CD4-positive, alpha-beta T cell treated with Interleukin-17A for 4 hours (primary cell): ENCODE results near the gene STX11.
A peak's percentile ranks its signal among the peaks of the same experiment; 100 is the strongest.
"Not testable (repeated sequence)": the region's sequence is repeated elsewhere in the genome, so short reads cannot be mapped to it uniquely, and the experiment has no call there.

Experiments used
- DNase-seq: peaks from one replicate; pipeline ENCODE4 v3.0.0-alpha.2; 2020; ENCODE audit warnings: mixed read lengths

STX11 gene

GRCh38 chr6:144179237-144179636 lies 28.9 kb downstream of the STX11 start:
- no peak for DNase-seq

GRCh38 chr6:144179828-144180227 lies 29.5 kb downstream of the STX11 start:
- DNase-seq, result no peak

- not testable (repeated sequence) for DNase-seq
Observed at GRCh38 chr6:144180354-144180753, 30.0 kb downstream of the STX11 start.

- no peak for DNase-seq
Observed at GRCh38 chr6:144181639-144182038, 31.3 kb downstream of the STX11 start.

- DNase-seq, result not testable (repeated sequence)
Observed at GRCh38 chr6:144184186-144184585, 33.9 kb downstream of the STX11 start.

GRCh38 chr6:144185133-144185836 lies 35.0 kb downstream of the STX11 start:
- no peak for DNase-seq

GRCh38 chr6:144186817-144187625 lies 36.7 kb downstream of the STX11 start:
- no peak for DNase-seq

- DNase-seq, result no peak
Observed at GRCh38 chr6:144189351-144189750, 39.0 kb downstream of the STX11 start.

- DNase-seq, result no peak
Observed at GRCh38 chr6:144190080-144190479, 39.8 kb downstream of the STX11 start.

GRCh38 chr6:144190593-144190992 lies 40.3 kb downstream of the STX11 start:
- DNase-seq, result no peak

- no peak for DNase-seq
Observed at GRCh38 chr6:144193181-144193580, 42.9 kb downstream of the STX11 start.

GRCh38 chr6:144194293-144194810 lies 44.0 kb downstream of the STX11 start:
- no peak for DNase-seq

- DNase-seq, result no peak
Observed at GRCh38 chr6:144195671-144196270, 45.5 kb downstream of the STX11 start.

GRCh38 chr6:144197919-144198318 lies 47.6 kb downstream of the STX11 start:
- no peak for DNase-seq

GRCh38 chr6:144202879-144203468 lies 52.7 kb downstream of the STX11 start:
- DNase-seq, result no peak

- no peak for DNase-seq
Observed at GRCh38 chr6:144211160-144211559, 60.8 kb downstream of the STX11 start.

GRCh38 chr6:144213315-144213714 lies 63.0 kb downstream of the STX11 start:
- no peak for DNase-seq

- no peak for DNase-seq
Observed at GRCh38 chr6:144214029-144214428, 63.7 kb downstream of the STX11 start.

GRCh38 chr6:144214622-144215401 lies 64.5 kb downstream of the STX11 start:
- DNase-seq, result no peak

GRCh38 chr6:144215402-144215931 lies 65.2 kb downstream of the STX11 start:
- peak; percentile 49 for DNase-seq

GRCh38 chr6:144215932-144216667 lies 65.8 kb downstream of the STX11 start:
- peak; percentile 89 for DNase-seq
